Limb (tissue), 2 donors: Measurements from ENCODE around the gene ASTN2.
"Not testable (repeated sequence)": the region's sequence is repeated elsewhere in the genome, so short reads cannot be mapped to it uniquely, and the experiment has no call there.

Experiments
- DNase-seq, 2 donors: peaks; one replicate each; pipeline ENCODE4 v3.0.0-alpha.2; 2016; ENCODE audit errors: extremely low spot score in 2 of 2

Gene ASTN2

GRCh38 chr9:116703634-116704033 is 711.2 kb downstream of the ASTN2 start:
- DNase-seq, result no peak

GRCh38 chr9:116701940-116702642 is 712.8 kb downstream of the ASTN2 start:
- DNase-seq, result no peak

- DNase-seq, result no peak
Observed at GRCh38 chr9:116700882-116701865, 713.7 kb downstream of the ASTN2 start.

- DNase-seq, result no peak
Observed at GRCh38 chr9:116700279-116700678, 714.6 kb downstream of the ASTN2 start.

- no peak for DNase-seq
Observed at GRCh38 chr9:116697887-116698286, 717.0 kb downstream of the ASTN2 start.

- no peak for DNase-seq
Observed at GRCh38 chr9:116697362-116697761, 717.5 kb downstream of the ASTN2 start.

GRCh38 chr9:116695438-116695837 is 719.4 kb downstream of the ASTN2 start:
- DNase-seq, result no peak

- no peak for DNase-seq
Observed at GRCh38 chr9:116694785-116695291, 720.0 kb downstream of the ASTN2 start.

GRCh38 chr9:116693233-116693731 is 721.6 kb downstream of the ASTN2 start:
- no peak for DNase-seq

GRCh38 chr9:116692616-116693015 is 722.2 kb downstream of the ASTN2 start:
- no peak for DNase-seq

- DNase-seq, result no peak
Observed at GRCh38 chr9:116691607-116692006, 723.2 kb downstream of the ASTN2 start.

GRCh38 chr9:116690805-116691204 is 724.1 kb downstream of the ASTN2 start:
- DNase-seq, result not testable (repeated sequence)

- DNase-seq, result no peak
Observed at GRCh38 chr9:116689486-116690032, 725.3 kb downstream of the ASTN2 start.

- no peak for DNase-seq
Observed at GRCh38 chr9:116688806-116689485, 725.9 kb downstream of the ASTN2 start.

- DNase-seq, result no peak
Observed at GRCh38 chr9:116687754-116688135, 727.1 kb downstream of the ASTN2 start.

GRCh38 chr9:116687074-116687753 is 727.6 kb downstream of the ASTN2 start, which contains the start of gene TRIM32:
Gene TRIM32 (plus strand): TSS chr9:116687305. CDS start chr9:116697743, 10,438 bp downstream.
- DNase-seq, result peak; percentile 93 to 98

- no peak for DNase-seq
Observed at GRCh38 chr9:116686693-116687073, 728.2 kb downstream of the ASTN2 start.

- DNase-seq, result no peak
Observed at GRCh38 chr9:116686135-116686534, 728.7 kb downstream of the ASTN2 start.

- no peak for DNase-seq
Observed at GRCh38 chr9:116685166-116685565, 729.7 kb downstream of the ASTN2 start.

- no peak for DNase-seq
Observed at GRCh38 chr9:116683535-116683934, 731.3 kb downstream of the ASTN2 start.
